NCI-H510A (cell line): Measurements from ENCODE around the gene BANF2.

Source experiments
- DNase-seq: peaks from one replicate; lab custom pipeline; 2025; lab: John Stamatoyannopoulos, UW

Gene BANF2

GRCh38 chr20:17735959-17736621 lies 36.3 kb downstream of the BANF2 start:
- no peak for DNase-seq

GRCh38 chr20:17738154-17738553 lies 38.4 kb downstream of the BANF2 start:
- DNase-seq = no peak

- DNase-seq = no peak
Measured at GRCh38 chr20:17741220-17741619, 41.5 kb downstream of the BANF2 start.

- DNase-seq = no peak
Measured at GRCh38 chr20:17742731-17743130, 43.0 kb downstream of the BANF2 start.

- no peak for DNase-seq
Measured at GRCh38 chr20:17743677-17744076, 43.9 kb downstream of the BANF2 start.

GRCh38 chr20:17747431-17747846 lies 47.7 kb downstream of the BANF2 start:
- no peak for DNase-seq

GRCh38 chr20:17748279-17748678 lies 48.5 kb downstream of the BANF2 start:
- DNase-seq = no peak

- no peak for DNase-seq
Measured at GRCh38 chr20:17749626-17749977, 49.8 kb downstream of the BANF2 start.

- no peak for DNase-seq
Measured at GRCh38 chr20:17749978-17750721, 50.4 kb downstream of the BANF2 start.

GRCh38 chr20:17750722-17751045 lies 50.9 kb downstream of the BANF2 start:
- no peak for DNase-seq

- DNase-seq = no peak
Measured at GRCh38 chr20:17751640-17752039, 51.9 kb downstream of the BANF2 start.

- no peak for DNase-seq
Measured at GRCh38 chr20:17752459-17752858, 52.7 kb downstream of the BANF2 start.

- no peak for DNase-seq
Measured at GRCh38 chr20:17753516-17753915, 53.8 kb downstream of the BANF2 start.

GRCh38 chr20:17756529-17756928 lies 56.8 kb downstream of the BANF2 start:
- DNase-seq = no peak

GRCh38 chr20:17757496-17757895 lies 57.7 kb downstream of the BANF2 start:
- DNase-seq = no peak

GRCh38 chr20:17758010-17758409 lies 58.2 kb downstream of the BANF2 start:
- no peak for DNase-seq

- DNase-seq = no peak
Measured at GRCh38 chr20:17758512-17758911, 58.7 kb downstream of the BANF2 start.

GRCh38 chr20:17759449-17759848 lies 59.7 kb downstream of the BANF2 start:
- no peak for DNase-seq

GRCh38 chr20:17761604-17762003 lies 61.8 kb downstream of the BANF2 start:
- no peak for DNase-seq

- no peak for DNase-seq
Measured at GRCh38 chr20:17762243-17762872, 62.6 kb downstream of the BANF2 start.

- DNase-seq = no peak
Measured at GRCh38 chr20:17762873-17763557, 63.2 kb downstream of the BANF2 start.

- no peak for DNase-seq
Measured at GRCh38 chr20:17765017-17765416, 65.3 kb downstream of the BANF2 start.

GRCh38 chr20:17765584-17765983 lies 65.8 kb downstream of the BANF2 start:
- no peak for DNase-seq
